Pancreas (tissue), 10 donors: Measurements from ENCODE around the gene AKT1. TPM values are rescaled to one million over a fixed set of nuclear protein-coding genes. Genes with fewer than 3 reads are reported as not detected.

ENCODE experiments used
- ATAC-seq, 4 donors: fragments of 200-7000 bp; cut with Tn5 transposase; one replicate each; pipeline versions ENCODE4 v1.8.0 to v1.9.1; 2020; ENCODE audit warnings: mild to moderate bottlenecking in 4 of 4, moderate library complexity in 4 of 4
- DNase-seq, 6 donors: peaks; one replicate each; pipeline ENCODE4 v3.0.0-alpha.2; 2020
- FAIRE-seq: peaks from 2 replicates; lab custom pipeline; 2012; peaks lifted over from hg19 to GRCh38; lab: Jason Lieb, UNC
- H3K27ac ChIP-seq, 4 donors: fragments of 200-600 bp; sonication (generic); 1 replicate in 3 of 4; 2 replicates in 1 of 4; pipeline versions ENCODE4 v1.5.0 to v1.8.0; 2020
- H3K27me3 ChIP-seq, 4 donors: fragments of 200-600 bp; one replicate each; pipeline ENCODE4 v1.8.0; 2021
- H3K36me3 ChIP-seq, 3 donors: fragments of 200-600 bp; sonication (generic) in 1 of 3; one replicate each; pipeline versions ENCODE4 v1.5.0 to v1.8.0; 2020 to 2021
- H3K4me1 ChIP-seq, 3 donors: fragments of 200-600 bp; one replicate each; pipeline ENCODE4 v1.8.0; 2021
- H3K4me3 ChIP-seq, 4 donors: fragments of 200-600 bp; sonication (generic) in 2 of 4; one replicate each; pipeline versions ENCODE4 v1.5.0 to v1.8.0; 2020 to 2021
- H3K9me3 ChIP-seq, 4 donors: fragments of 200-600 bp; one replicate each; pipeline ENCODE4 v1.8.0; 2021
- WGBS, 2 donors: extraction: QIAGEN DNeasy Blood & Tissue Kit; methylation state at CpG; one replicate each; pipeline ENCODE4 v1.1.7; 2013; 5-methylcytosine and 5-hydroxymethylcytosine counted together
- intact Hi-C, 3 donors: fragments of 100-400 bp; cut with DNase I; formaldehyde crosslinking; loops; one replicate each; pipeline versions ENCODE4 v1.11.1 to v1.14.2; 2022
- polyA plus RNA-seq, 2 donors: library from polyadenylated mRNA; stranded (reverse); fragments of 200-250 nt; gene quantifications; one replicate each; pipeline ENCODE4 v1.2.3, GENCODE V29; 2013
- total RNA-seq, 6 donors: library from RNA; stranded (reverse); fragmentation: NEBNext Ultra II Directional in 4 of 6; extraction: Animal tissue kit (Norgen Biotek cat#: 25700) in 4 of 6; gene quantifications; one replicate each; pipeline versions ENCODE4 v1.2.1 to v1.2.4, GENCODE V29; 2021 to 2023
- TF ChIP-seq, protein P1 (sequence below), 4 donors: fragments of 200-600 bp; sonication (generic) in 3 of 4; IDR thresholded peaks; one replicate each; pipeline versions ENCODE4 v1.5.0 to v1.8.0; 2021; ENCODE audit warnings: antibody characterized with exemption in 4 of 4
- donor health status: healthy with polysubstance abuse.
- donor health status: DM: no; HTN: no; CAD: no; lungs with moderate emphysema.
- donor health status: DM: no; HTN: no; CAD: no.
- donor health status: control.
- donor health status: control.
- donor health status: Bipolar disorder and iron deficiency.
- donor health status: DM: yes; HTN: yes; CAD: no.
- donor health status: DM: no; HTN: no; CAD: no.
- donor health status: DM: no; HTN: no; CAD: no.
- donor health status: DM: yes; HTN: yes; CAD: no.

Gene AKT1
- total and polyA plus RNA-seq, 8 donors = 70.0 to 106 (median 84.6) TPM

- TF ChIP-seq, protein P1, sequence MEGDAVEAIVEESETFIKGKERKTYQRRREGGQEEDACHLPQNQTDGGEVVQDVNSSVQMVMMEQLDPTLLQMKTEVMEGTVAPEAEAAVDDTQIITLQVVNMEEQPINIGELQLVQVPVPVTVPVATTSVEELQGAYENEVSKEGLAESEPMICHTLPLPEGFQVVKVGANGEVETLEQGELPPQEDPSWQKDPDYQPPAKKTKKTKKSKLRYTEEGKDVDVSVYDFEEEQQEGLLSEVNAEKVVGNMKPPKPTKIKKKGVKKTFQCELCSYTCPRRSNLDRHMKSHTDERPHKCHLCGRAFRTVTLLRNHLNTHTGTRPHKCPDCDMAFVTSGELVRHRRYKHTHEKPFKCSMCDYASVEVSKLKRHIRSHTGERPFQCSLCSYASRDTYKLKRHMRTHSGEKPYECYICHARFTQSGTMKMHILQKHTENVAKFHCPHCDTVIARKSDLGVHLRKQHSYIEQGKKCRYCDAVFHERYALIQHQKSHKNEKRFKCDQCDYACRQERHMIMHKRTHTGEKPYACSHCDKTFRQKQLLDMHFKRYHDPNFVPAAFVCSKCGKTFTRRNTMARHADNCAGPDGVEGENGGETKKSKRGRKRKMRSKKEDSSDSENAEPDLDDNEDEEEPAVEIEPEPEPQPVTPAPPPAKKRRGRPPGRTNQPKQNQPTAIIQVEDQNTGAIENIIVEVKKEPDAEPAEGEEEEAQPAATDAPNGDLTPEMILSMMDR (IDR thresholded peaks at IDR 0.05) = no peak
- Histone ChIP-seq H3K27me3 (no peaks in the 10 kb centered on the region), H3K9me3 (no peaks in the 10 kb centered on the region), H3K4me3 (no peak overlapping the region), H3K27ac (no peak overlapping the region), H3K36me3 (no peaks in the 10 kb centered on the region), H3K4me1 (peaks cover 0 to 3% (median under 1%) of the 10 kb centered on the region in 3 donors)
- DNase-seq (peak in 2 of 6 donors; percentile 39 to 74), FAIRE-seq (no peak), ATAC-seq (no peak)
- intact Hi-C loops = no loop called here
- 89 to 90% methylated on average over 24 of the region's 24 CpGs for WGBS, 2 donors
These were observed 15.0 kb downstream of the AKT1 start for GRCh38 chr14:104780513-104781030.

DNA sequence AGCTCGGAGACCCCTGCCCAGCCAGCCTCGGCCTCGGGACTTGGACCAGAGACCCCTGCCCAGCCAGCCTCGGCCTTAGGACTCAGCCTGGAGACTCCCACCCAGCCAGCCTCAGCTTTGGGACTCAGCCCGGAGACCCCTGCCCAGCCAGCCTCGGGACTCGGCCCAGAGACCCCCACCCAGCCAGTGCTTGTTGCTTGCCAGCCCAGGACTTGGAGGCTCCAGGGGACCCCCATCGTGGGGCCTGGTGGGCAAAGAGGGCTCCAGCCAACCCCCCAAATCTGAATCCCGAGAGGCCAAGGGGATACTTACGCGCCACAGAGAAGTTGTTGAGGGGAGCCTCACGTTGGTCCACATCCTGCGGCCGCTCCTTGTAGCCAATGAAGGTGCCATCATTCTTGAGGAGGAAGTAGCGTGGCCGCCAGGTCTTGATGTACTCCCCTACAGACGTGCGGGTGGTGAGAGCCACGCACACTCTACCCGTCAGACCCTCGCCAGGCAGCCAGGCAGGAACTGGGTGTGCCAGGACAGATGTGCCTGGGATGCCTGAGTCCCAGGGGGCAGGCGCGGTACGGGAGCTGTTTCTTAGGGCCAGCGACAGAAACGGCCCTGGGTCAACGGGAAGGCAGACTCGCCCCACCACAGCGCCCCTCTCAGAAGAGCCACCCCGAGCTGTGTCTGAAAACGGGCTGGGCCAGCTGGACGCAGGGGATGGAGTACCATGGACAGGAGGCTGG lies 15.6 kb downstream of the AKT1 start:
- Histone ChIP-seq H3K9me3 (no peaks in the 10 kb centered on the region), H3K36me3 (no peaks in the 10 kb centered on the region), H3K27me3 (no peaks in the 10 kb centered on the region), H3K27ac (no peak overlapping the region), H3K4me3 (no peak overlapping the region), H3K4me1 (peaks cover 6 to 8% (median 7%) of the 10 kb centered on the region in 3 donors)
- TF ChIP-seq, protein P1 (IDR thresholded peaks at IDR 0.05) = no peak
- 91 to 94% methylated on average over 32 of the region's 32 CpGs for WGBS, 2 donors
- DNase-seq (peak in 2 of 6 donors; percentile 31 to 79), FAIRE-seq (no peak), ATAC-seq (no peak)
- intact Hi-C loops = no loop called here

DNA sequence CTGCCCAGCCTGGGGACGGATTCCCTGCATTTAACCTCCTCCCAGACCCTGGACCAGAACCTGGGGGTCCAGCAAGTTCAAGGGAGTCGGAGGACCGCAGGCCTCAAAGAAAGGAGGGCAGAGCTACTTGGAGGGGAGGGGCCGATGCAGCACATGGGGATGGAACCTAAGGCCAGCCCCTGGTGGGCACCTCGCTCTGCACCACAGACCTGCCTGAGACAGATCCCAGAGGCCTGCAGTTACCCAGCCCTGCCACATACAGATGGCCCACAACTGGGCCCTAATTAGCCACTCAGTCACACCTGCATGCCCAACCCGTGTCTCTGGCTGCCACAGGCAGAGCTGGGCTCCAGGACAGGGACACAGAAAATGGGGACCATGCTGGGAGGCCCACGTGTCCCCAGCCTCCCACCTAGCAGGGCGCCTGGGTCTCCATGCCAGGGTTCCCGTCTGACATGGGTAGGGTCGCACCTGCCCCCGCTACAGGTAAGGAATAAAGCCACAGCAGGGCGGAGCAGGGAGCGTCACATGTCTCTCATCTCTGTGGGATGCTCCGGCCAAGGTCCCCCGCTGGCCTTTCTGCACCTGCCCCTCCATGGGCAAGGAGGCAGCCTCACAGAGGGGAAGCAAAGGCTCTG lies 16.7 kb downstream of the AKT1 start:
- no peak for ATAC-seq
- 89% methylated on average over 15 of the region's 15 CpGs for WGBS, 2 donors
- no peaks in the 10 kb centered on the region for H3K27me3 ChIP-seq
- no peak overlapping the region for H3K4me3 ChIP-seq
- peak in 2 of 6 donors; percentile 33 to 71 for DNase-seq
- peaks cover 11 to 13% (median 12%) of the 10 kb centered on the region in 3 donors for H3K4me1 ChIP-seq
- H3K36me3 ChIP-seq = no peaks in the 10 kb centered on the region
- H3K9me3 ChIP-seq = no peaks in the 10 kb centered on the region
- intact Hi-C loops = no loop called here
- no peak overlapping the region for H3K27ac ChIP-seq
- TF ChIP-seq, protein P1 (IDR thresholded peaks at IDR 0.05) = no peak
- FAIRE-seq = no peak

GRCh38 chr14:104777808-104778249 lies 17.7 kb downstream of the AKT1 start:
- Histone ChIP-seq H3K27ac (no peak overlapping the region), H3K4me3 (no peak overlapping the region), H3K27me3 (no peaks in the 10 kb centered on the region), H3K4me1 (peaks cover 12 to 18% (median 13%) of the 10 kb centered on the region in 3 donors), H3K36me3 (no peaks in the 10 kb centered on the region), H3K9me3 (no peaks in the 10 kb centered on the region)
- intact Hi-C loops = no loop called here
- FAIRE-seq = no peak
- TF ChIP-seq, protein P1 (IDR thresholded peaks at IDR 0.05) = no peak
- ATAC-seq = no peak
- 69 to 73% methylated on average over 14 to 15 of the region's 15 CpGs for WGBS, 2 donors
- peak in 2 of 6 donors; percentile 36 to 73 for DNase-seq
